ENCODE measurements around the gene RPAIN. TPM values are rescaled to one million over a fixed set of nuclear protein-coding genes. Genes with fewer than 3 reads are reported as not detected.

Gene RPAIN
- polyA plus RNA-seq, 2 donors: 22.1 to 23.9 TPM

GRCh38 chr17:5399767-5400166 lies 20.2 kb upstream of the RPAIN start:
- Histone ChIP-seq H3K4me3 (ENCODE audit: low read depth in 1 of 2, low read length in 2 of 2) (no peak overlapping the region), H3K4me1 (ENCODE audit: control insufficient read depth in 2 of 2, insufficient read depth in 2 of 2, low read length in 1 of 2) (no peaks in the 10 kb centered on the region), H3K36me3 (ENCODE audit: control insufficient read depth in 2 of 2, insufficient read depth in 2 of 2, low read length in 1 of 2) (peaks cover 4 to 8% of the 10 kb centered on the region in 2 donors), H3K9me3 (ENCODE audit: control insufficient read depth in 2 of 2, insufficient read depth in 1 of 2, low read depth in 1 of 2, low read length in 1 of 2) (no peaks in the 10 kb centered on the region), H3K27ac (ENCODE audit: low read depth in 2 of 2, low read length in 1 of 2) (no peak overlapping the region), H3K27me3 (ENCODE audit: control insufficient read depth in 1 of 2, insufficient read depth in 2 of 2, low read length in 2 of 2) (no peaks in the 10 kb centered on the region)
- 88 to 89% methylated on average over 6 of the region's 6 CpGs for WGBS, 2 donors

- no peak overlapping the region for H3K4me3 ChIP-seq (ENCODE audit: low read depth in 1 of 2, low read length in 2 of 2)
- no peaks in the 10 kb centered on the region for H3K27me3 ChIP-seq (ENCODE audit: control insufficient read depth in 1 of 2, insufficient read depth in 2 of 2, low read length in 2 of 2)
- H3K27ac ChIP-seq (ENCODE audit: low read depth in 2 of 2, low read length in 1 of 2): no peak overlapping the region
- no peaks in the 10 kb centered on the region for H3K9me3 ChIP-seq (ENCODE audit: control insufficient read depth in 2 of 2, insufficient read depth in 1 of 2, low read depth in 1 of 2, low read length in 1 of 2)
- H3K4me1 ChIP-seq (ENCODE audit: control insufficient read depth in 2 of 2, insufficient read depth in 2 of 2, low read length in 1 of 2): no peaks in the 10 kb centered on the region
- H3K36me3 ChIP-seq (ENCODE audit: control insufficient read depth in 2 of 2, insufficient read depth in 2 of 2, low read length in 1 of 2): peaks cover 21 to 25% of the 10 kb centered on the region in 2 donors
- 71 to 85% methylated on average over 4 of the region's 4 CpGs for WGBS, 2 donors
Observed at GRCh38 chr17:5405400-5405799, 14.6 kb upstream of the RPAIN start.

- Histone ChIP-seq H3K27ac (ENCODE audit: low read depth in 2 of 2, low read length in 1 of 2) (no peak overlapping the region), H3K36me3 (ENCODE audit: control insufficient read depth in 2 of 2, insufficient read depth in 2 of 2, low read length in 1 of 2) (peaks cover 25 to 26% of the 10 kb centered on the region in 2 donors), H3K27me3 (ENCODE audit: control insufficient read depth in 1 of 2, insufficient read depth in 2 of 2, low read length in 2 of 2) (no peaks in the 10 kb centered on the region), H3K4me1 (ENCODE audit: control insufficient read depth in 2 of 2, insufficient read depth in 2 of 2, low read length in 1 of 2) (no peaks in the 10 kb centered on the region), H3K9me3 (ENCODE audit: control insufficient read depth in 2 of 2, insufficient read depth in 1 of 2, low read depth in 1 of 2, low read length in 1 of 2) (no peaks in the 10 kb centered on the region), H3K4me3 (ENCODE audit: low read depth in 1 of 2, low read length in 2 of 2) (no peak overlapping the region)
- WGBS, 2 donors: 83 to 87% methylated on average over 5 of the region's 5 CpGs
Observed at GRCh38 chr17:5408186-5408585, 11.8 kb upstream of the RPAIN start.

- no peaks in the 10 kb centered on the region for H3K9me3 ChIP-seq (ENCODE audit: control insufficient read depth in 2 of 2, insufficient read depth in 1 of 2, low read depth in 1 of 2, low read length in 1 of 2)
- H3K27ac ChIP-seq (ENCODE audit: low read depth in 2 of 2, low read length in 1 of 2): no peak overlapping the region
- 90 to 91% methylated on average over 7 of the region's 7 CpGs for WGBS, 2 donors
- H3K4me3 ChIP-seq (ENCODE audit: low read depth in 1 of 2, low read length in 2 of 2): no peak overlapping the region
- peaks cover 17 to 20% of the 10 kb centered on the region in 2 donors for H3K36me3 ChIP-seq (ENCODE audit: control insufficient read depth in 2 of 2, insufficient read depth in 2 of 2, low read length in 1 of 2)
- no peaks in the 10 kb centered on the region for H3K4me1 ChIP-seq (ENCODE audit: control insufficient read depth in 2 of 2, insufficient read depth in 2 of 2, low read length in 1 of 2)
- no peaks in the 10 kb centered on the region for H3K27me3 ChIP-seq (ENCODE audit: control insufficient read depth in 1 of 2, insufficient read depth in 2 of 2, low read length in 2 of 2)
Observed at GRCh38 chr17:5410594-5411272, 9.2 kb upstream of the RPAIN start.

GRCh38 chr17:5413682-5414081 lies 6.3 kb upstream of the RPAIN start:
- no peaks in the 10 kb centered on the region for H3K9me3 ChIP-seq (ENCODE audit: control insufficient read depth in 2 of 2, insufficient read depth in 1 of 2, low read depth in 1 of 2, low read length in 1 of 2)
- no peaks in the 10 kb centered on the region for H3K27me3 ChIP-seq (ENCODE audit: control insufficient read depth in 1 of 2, insufficient read depth in 2 of 2, low read length in 2 of 2)
- H3K4me1 ChIP-seq (ENCODE audit: control insufficient read depth in 2 of 2, insufficient read depth in 2 of 2, low read length in 1 of 2): peaks cover 0 to 2% of the 10 kb centered on the region in 2 donors
- H3K36me3 ChIP-seq (ENCODE audit: control insufficient read depth in 2 of 2, insufficient read depth in 2 of 2, low read length in 1 of 2): peaks cover 4 to 8% of the 10 kb centered on the region in 2 donors
- 31 to 51% methylated on average over 4 of the region's 4 CpGs for WGBS, 2 donors
- peak overlapping the region; percentile 37 to 47 for H3K27ac ChIP-seq (ENCODE audit: low read depth in 2 of 2, low read length in 1 of 2)
- H3K4me3 ChIP-seq (ENCODE audit: low read depth in 1 of 2, low read length in 2 of 2): no peak overlapping the region

- H3K27me3 ChIP-seq (ENCODE audit: control insufficient read depth in 1 of 2, insufficient read depth in 2 of 2, low read length in 2 of 2): no peaks in the 10 kb centered on the region
- peaks cover 0 to 6% of the 10 kb centered on the region in 2 donors for H3K36me3 ChIP-seq (ENCODE audit: control insufficient read depth in 2 of 2, insufficient read depth in 2 of 2, low read length in 1 of 2)
- H3K4me1 ChIP-seq (ENCODE audit: control insufficient read depth in 2 of 2, insufficient read depth in 2 of 2, low read length in 1 of 2): peaks cover 0 to 2% of the 10 kb centered on the region in 2 donors
- 56 to 60% methylated on average over 2 of the region's 2 CpGs for WGBS, 2 donors
- H3K4me3 ChIP-seq (ENCODE audit: low read depth in 1 of 2, low read length in 2 of 2): no peak overlapping the region
- no peaks in the 10 kb centered on the region for H3K9me3 ChIP-seq (ENCODE audit: control insufficient read depth in 2 of 2, insufficient read depth in 1 of 2, low read depth in 1 of 2, low read length in 1 of 2)
- H3K27ac ChIP-seq (ENCODE audit: low read depth in 2 of 2, low read length in 1 of 2): peak overlapping the region in 1 of 2 donors; percentile 8
Observed at GRCh38 chr17:5416901-5417300, 3.1 kb upstream of the RPAIN start.

- Histone ChIP-seq H3K4me3 (ENCODE audit: low read depth in 1 of 2, low read length in 2 of 2) (peak overlapping the region; percentile 71 to 86), H3K9me3 (ENCODE audit: control insufficient read depth in 2 of 2, insufficient read depth in 1 of 2, low read depth in 1 of 2, low read length in 1 of 2) (no peaks in the 10 kb centered on the region), H3K27me3 (ENCODE audit: control insufficient read depth in 1 of 2, insufficient read depth in 2 of 2, low read length in 2 of 2) (no peaks in the 10 kb centered on the region), H3K4me1 (ENCODE audit: control insufficient read depth in 2 of 2, insufficient read depth in 2 of 2, low read length in 1 of 2) (peaks cover 0 to 2% of the 10 kb centered on the region in 2 donors), H3K36me3 (ENCODE audit: control insufficient read depth in 2 of 2, insufficient read depth in 2 of 2, low read length in 1 of 2) (peaks cover 0 to 2% of the 10 kb centered on the region in 2 donors), H3K27ac (ENCODE audit: low read depth in 2 of 2, low read length in 1 of 2) (peak overlapping the region; percentile 92 to 97)
- 0% methylated on average over 26 of the region's 26 CpGs for WGBS, 2 donors
Observed at GRCh38 chr17:5418858-5419355, 1.1 kb upstream of the RPAIN start.

GRCh38 chr17:5419356-5419958 lies 525 bp upstream of the RPAIN start, which contains the start of gene NUP88:
Gene NUP88 (minus strand): TSS chr17:5419662. CDS start chr17:5419650, 12 bp downstream.
- 0% methylated on average over 49 of the region's 49 CpGs for WGBS, 2 donors
- H3K36me3 ChIP-seq (ENCODE audit: control insufficient read depth in 2 of 2, insufficient read depth in 2 of 2, low read length in 1 of 2): peaks cover 0 to 2% of the 10 kb centered on the region in 2 donors

GRCh38 chr17:5422505-5422904 lies 2.5 kb downstream of the RPAIN start:
- no peaks in the 10 kb centered on the region for H3K27me3 ChIP-seq (ENCODE audit: control insufficient read depth in 1 of 2, insufficient read depth in 2 of 2, low read length in 2 of 2)
- H3K4me1 ChIP-seq (ENCODE audit: control insufficient read depth in 2 of 2, insufficient read depth in 2 of 2, low read length in 1 of 2): no peaks in the 10 kb centered on the region
- H3K9me3 ChIP-seq (ENCODE audit: control insufficient read depth in 2 of 2, insufficient read depth in 1 of 2, low read depth in 1 of 2, low read length in 1 of 2): no peaks in the 10 kb centered on the region
- 72 to 76% methylated on average over 2 of the region's 2 CpGs for WGBS, 2 donors
- peaks cover under 1 to 14% of the 10 kb centered on the region in 2 donors for H3K36me3 ChIP-seq (ENCODE audit: control insufficient read depth in 2 of 2, insufficient read depth in 2 of 2, low read length in 1 of 2)
- no peak overlapping the region for H3K4me3 ChIP-seq (ENCODE audit: low read depth in 1 of 2, low read length in 2 of 2)
- peak overlapping the region in 1 of 2 donors; percentile 38 for H3K27ac ChIP-seq (ENCODE audit: low read depth in 2 of 2, low read length in 1 of 2)

More at GRCh38 chr17:5419356-5419958, 525 bp upstream of the RPAIN start, which contains the start of gene NUP88:
- Histone ChIP-seq H3K9me3 (ENCODE audit: control insufficient read depth in 2 of 2, insufficient read depth in 1 of 2, low read depth in 1 of 2, low read length in 1 of 2) (no peaks in the 10 kb centered on the region), H3K27me3 (ENCODE audit: control insufficient read depth in 1 of 2, insufficient read depth in 2 of 2, low read length in 2 of 2) (no peaks in the 10 kb centered on the region), H3K4me1 (ENCODE audit: control insufficient read depth in 2 of 2, insufficient read depth in 2 of 2, low read length in 1 of 2) (peaks cover 0 to 2% of the 10 kb centered on the region in 2 donors), H3K4me3 (ENCODE audit: low read depth in 1 of 2, low read length in 2 of 2) (peak within 1 kb of the TSS; percentile 71 to 86), H3K27ac (ENCODE audit: low read depth in 2 of 2, low read length in 1 of 2) (peak within 1 kb of the TSS; percentile 92 to 97)

Data from esophagus (tissue), 2 donors.